Measurements from ENCODE around the gene MAMLD1. TPM values are rescaled to one million over a fixed set of nuclear protein-coding genes. Genes with fewer than 3 reads are reported as not detected.
A peak's percentile ranks its signal among the peaks of the same experiment; 100 is the strongest.

The MAMLD1 gene
- total RNA-seq, 3 donors from 2014 or later (not counting 1 experiment from before 2014, with no cell fraction given): 0.23 to 1.1 (median 0.45) TPM

DNA sequence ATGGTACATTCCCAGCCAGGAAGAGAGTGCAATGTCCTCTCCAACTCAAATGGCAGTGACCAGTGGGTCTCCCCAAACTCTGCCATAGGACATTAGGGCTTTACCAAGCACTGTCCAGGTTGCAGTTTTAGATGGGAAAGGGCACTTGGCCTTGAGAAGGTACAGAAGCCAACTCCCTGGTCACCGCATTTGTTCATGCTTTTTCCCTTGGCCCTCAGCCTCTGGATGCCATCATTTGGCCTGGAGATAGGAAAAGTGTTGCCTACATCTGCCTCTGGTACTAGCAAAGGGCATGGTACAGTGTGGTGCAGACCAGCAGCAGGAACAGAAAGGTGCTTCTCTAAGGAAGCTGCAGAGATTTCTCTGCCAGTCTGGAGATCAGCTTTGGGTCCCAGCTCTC is 93.8 kb downstream of the MAMLD1 start:
- Mint-ChIP-seq H3K4me3 (no peak overlapping the region), H3K27ac (no peak overlapping the region), H3K36me3 (no peaks in the 10 kb centered on the region), H3K4me1 (peaks cover 20 to 24% of the 10 kb centered on the region in 2 donors), H3K27me3 (ENCODE audit: low read depth in 2 of 2) (peaks cover 0 to 5% of the 10 kb centered on the region in 2 donors), H3K9me3 (no peaks in the 10 kb centered on the region)
- DNase-seq: no peak
- no peak for ATAC-seq
- H3K9me3 ChIP-seq (ENCODE audit: control insufficient read depth, insufficient read depth, low read length): no peaks in the 10 kb centered on the region
- intact Hi-C loops (cut with micrococcal nuclease): no loop called here
- 100% methylated on average over 1 of the region's 1 CpG for whole genome bisulfite sequencing (ENCODE audit: insufficient coverage)
- TF ChIP-seq, protein P1, sequence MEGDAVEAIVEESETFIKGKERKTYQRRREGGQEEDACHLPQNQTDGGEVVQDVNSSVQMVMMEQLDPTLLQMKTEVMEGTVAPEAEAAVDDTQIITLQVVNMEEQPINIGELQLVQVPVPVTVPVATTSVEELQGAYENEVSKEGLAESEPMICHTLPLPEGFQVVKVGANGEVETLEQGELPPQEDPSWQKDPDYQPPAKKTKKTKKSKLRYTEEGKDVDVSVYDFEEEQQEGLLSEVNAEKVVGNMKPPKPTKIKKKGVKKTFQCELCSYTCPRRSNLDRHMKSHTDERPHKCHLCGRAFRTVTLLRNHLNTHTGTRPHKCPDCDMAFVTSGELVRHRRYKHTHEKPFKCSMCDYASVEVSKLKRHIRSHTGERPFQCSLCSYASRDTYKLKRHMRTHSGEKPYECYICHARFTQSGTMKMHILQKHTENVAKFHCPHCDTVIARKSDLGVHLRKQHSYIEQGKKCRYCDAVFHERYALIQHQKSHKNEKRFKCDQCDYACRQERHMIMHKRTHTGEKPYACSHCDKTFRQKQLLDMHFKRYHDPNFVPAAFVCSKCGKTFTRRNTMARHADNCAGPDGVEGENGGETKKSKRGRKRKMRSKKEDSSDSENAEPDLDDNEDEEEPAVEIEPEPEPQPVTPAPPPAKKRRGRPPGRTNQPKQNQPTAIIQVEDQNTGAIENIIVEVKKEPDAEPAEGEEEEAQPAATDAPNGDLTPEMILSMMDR (IDR thresholded peaks at IDR 0.05): no peak
- H3K27ac ChIP-seq (ENCODE audit: low read length): no peak overlapping the region
- no peaks in the 10 kb centered on the region for H3K27me3 ChIP-seq (ENCODE audit: control insufficient read depth, insufficient read depth, low read length)
- no peaks in the 10 kb centered on the region for H3K36me3 ChIP-seq (ENCODE audit: control insufficient read depth, insufficient read depth, low read length)
- no peaks in the 10 kb centered on the region for H3K4me1 ChIP-seq (ENCODE audit: control insufficient read depth, insufficient read depth, low read length)
- no peak overlapping the region for H3K4me3 ChIP-seq (ENCODE audit: low read length)

DNA sequence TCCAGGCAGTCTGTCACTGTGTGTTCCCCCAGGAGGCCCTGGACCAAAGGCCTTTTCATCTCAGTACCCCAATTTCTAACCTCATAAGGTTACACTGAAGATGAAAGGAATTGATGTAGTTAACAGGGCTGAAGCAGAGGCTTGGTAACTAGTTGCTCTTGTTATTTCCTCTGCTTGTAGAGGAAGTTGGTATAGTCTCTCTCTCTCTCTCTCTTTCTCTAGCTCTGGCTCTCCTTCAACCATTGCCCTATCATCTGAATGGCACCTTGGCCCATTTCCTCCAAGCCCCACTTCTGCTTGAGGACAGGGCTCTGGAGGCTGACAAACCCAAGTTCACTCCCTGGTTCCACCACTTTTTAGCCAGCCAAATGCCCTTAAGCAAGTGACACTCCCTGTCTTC is 96.1 kb downstream of the MAMLD1 start:
- Histone ChIP-seq H3K9me3 (ENCODE audit: control insufficient read depth, insufficient read depth, low read length) (no peaks in the 10 kb centered on the region), H3K4me1 (ENCODE audit: control insufficient read depth, insufficient read depth, low read length) (no peaks in the 10 kb centered on the region), H3K27ac (ENCODE audit: low read length) (no peak overlapping the region), H3K27me3 (ENCODE audit: control insufficient read depth, insufficient read depth, low read length) (no peaks in the 10 kb centered on the region), H3K4me3 (ENCODE audit: low read length) (no peak overlapping the region), H3K36me3 (ENCODE audit: control insufficient read depth, insufficient read depth, low read length) (no peaks in the 10 kb centered on the region)
- Mint-ChIP-seq H3K4me3 (no peak overlapping the region), H3K4me1 (peaks cover 10 to 14% of the 10 kb centered on the region in 2 donors), H3K9me3 (no peaks in the 10 kb centered on the region), H3K27ac (no peak overlapping the region), H3K27me3 (ENCODE audit: low read depth in 2 of 2) (no peaks in the 10 kb centered on the region), H3K36me3 (no peaks in the 10 kb centered on the region)
- no peak for ATAC-seq
- DNase-seq: peak in 1 of 2 donors; percentile 13
- TF ChIP-seq, protein P1 (IDR thresholded peaks at IDR 0.05): no peak
- intact Hi-C loops (cut with micrococcal nuclease): no loop called here

DNA sequence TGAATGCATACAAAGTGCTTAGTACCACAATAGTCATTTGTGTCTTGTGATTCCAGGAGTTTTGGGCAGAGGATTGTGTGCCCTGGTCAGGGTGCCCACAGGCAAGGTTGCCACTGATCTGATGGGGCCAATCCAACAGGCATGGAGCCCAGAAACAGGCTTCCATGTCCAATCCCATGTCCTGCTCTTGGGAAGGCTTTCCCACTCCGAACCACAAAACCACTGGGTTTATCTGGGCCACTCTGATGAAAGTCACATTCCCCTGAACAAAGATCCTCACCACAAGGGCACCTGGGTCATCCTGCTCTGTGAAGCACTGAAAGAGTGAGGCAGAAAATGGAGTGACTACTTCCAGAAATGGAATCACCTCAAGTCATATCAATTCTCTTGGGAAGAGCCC is 96.9 kb downstream of the MAMLD1 start:
- 89% methylated on average over 1 of the region's 1 CpG for WGBS (ENCODE audit: insufficient coverage)
- H3K36me3 ChIP-seq (ENCODE audit: control insufficient read depth, insufficient read depth, low read length): no peaks in the 10 kb centered on the region
- Mint-ChIP-seq H3K27ac (no peak overlapping the region), H3K9me3 (no peaks in the 10 kb centered on the region), H3K27me3 (ENCODE audit: low read depth in 2 of 2) (no peaks in the 10 kb centered on the region), H3K4me1 (peaks cover 2 to 6% of the 10 kb centered on the region in 2 donors), H3K4me3 (no peak overlapping the region), H3K36me3 (no peaks in the 10 kb centered on the region)
- no peak overlapping the region for H3K4me3 ChIP-seq (ENCODE audit: low read length)
- intact Hi-C loops (cut with micrococcal nuclease): no loop called here
- TF ChIP-seq, protein P1 (IDR thresholded peaks at IDR 0.05): no peak
- ATAC-seq: no peak
- DNase-seq: no peak
- no peak overlapping the region for H3K27ac ChIP-seq (ENCODE audit: low read length)
- H3K9me3 ChIP-seq (ENCODE audit: control insufficient read depth, insufficient read depth, low read length): no peaks in the 10 kb centered on the region
- H3K27me3 ChIP-seq (ENCODE audit: control insufficient read depth, insufficient read depth, low read length): no peaks in the 10 kb centered on the region
- H3K4me1 ChIP-seq (ENCODE audit: control insufficient read depth, insufficient read depth, low read length): no peaks in the 10 kb centered on the region

DNA sequence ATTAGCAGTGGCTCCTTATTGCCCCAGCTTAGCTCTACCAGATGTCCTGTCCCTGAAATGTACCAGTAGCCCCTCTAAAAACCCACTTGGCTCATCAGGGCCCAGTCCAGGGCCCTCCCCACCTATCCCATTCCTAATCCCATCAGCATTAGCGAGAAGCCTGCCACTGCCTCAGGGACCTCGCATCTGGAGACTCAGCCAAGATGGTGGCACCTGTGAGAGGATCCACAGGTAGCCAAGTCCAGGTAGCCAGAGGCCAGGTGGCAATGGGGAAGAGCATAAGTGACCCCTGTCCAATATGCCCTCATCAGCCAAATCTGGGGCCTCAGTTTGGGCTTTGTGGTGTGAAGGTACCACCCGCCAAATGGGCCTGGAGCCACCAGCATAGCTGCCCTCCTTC is 97.7 kb downstream of the MAMLD1 start:
- H3K27ac Mint-ChIP-seq: no peak overlapping the region
- H3K9me3 Mint-ChIP-seq: no peaks in the 10 kb centered on the region
- no peaks in the 10 kb centered on the region for H3K27me3 ChIP-seq (ENCODE audit: control insufficient read depth, insufficient read depth, low read length)
- H3K36me3 Mint-ChIP-seq: no peaks in the 10 kb centered on the region
- DNase-seq (no peak), ATAC-seq (no peak)
- H3K4me1 ChIP-seq (ENCODE audit: control insufficient read depth, insufficient read depth, low read length): no peaks in the 10 kb centered on the region
- WGBS (ENCODE audit: insufficient coverage): 89% methylated on average over 3 of the region's 3 CpGs
- H3K4me1 Mint-ChIP-seq: peaks cover 0 to 5% of the 10 kb centered on the region in 2 donors
- intact Hi-C loops (cut with micrococcal nuclease): no loop called here
- H3K27me3 Mint-ChIP-seq (ENCODE audit: low read depth in 2 of 2): no peaks in the 10 kb centered on the region
- no peak overlapping the region for H3K27ac ChIP-seq (ENCODE audit: low read length)
- H3K9me3 ChIP-seq (ENCODE audit: control insufficient read depth, insufficient read depth, low read length): no peaks in the 10 kb centered on the region
- H3K36me3 ChIP-seq (ENCODE audit: control insufficient read depth, insufficient read depth, low read length): no peaks in the 10 kb centered on the region
- TF ChIP-seq, protein P1 (IDR thresholded peaks at IDR 0.05): no peak
- H3K4me3 Mint-ChIP-seq: no peak overlapping the region
- no peak overlapping the region for H3K4me3 ChIP-seq (ENCODE audit: low read length)

Data from natural killer cell (primary cell).